NCI-H146 treated with DMSO at 0.1 percent for 48 hours (cell line): ENCODE measurements around the gene MYD88.
A peak's percentile ranks its signal among the peaks of the same experiment; 100 is the strongest.

Experiments used
- DNase-seq: peaks from one replicate; lab custom pipeline; 2025; ENCODE audit not compliant: unreplicated experiment; lab: John Stamatoyannopoulos, UW

MYD88 gene

DNA sequence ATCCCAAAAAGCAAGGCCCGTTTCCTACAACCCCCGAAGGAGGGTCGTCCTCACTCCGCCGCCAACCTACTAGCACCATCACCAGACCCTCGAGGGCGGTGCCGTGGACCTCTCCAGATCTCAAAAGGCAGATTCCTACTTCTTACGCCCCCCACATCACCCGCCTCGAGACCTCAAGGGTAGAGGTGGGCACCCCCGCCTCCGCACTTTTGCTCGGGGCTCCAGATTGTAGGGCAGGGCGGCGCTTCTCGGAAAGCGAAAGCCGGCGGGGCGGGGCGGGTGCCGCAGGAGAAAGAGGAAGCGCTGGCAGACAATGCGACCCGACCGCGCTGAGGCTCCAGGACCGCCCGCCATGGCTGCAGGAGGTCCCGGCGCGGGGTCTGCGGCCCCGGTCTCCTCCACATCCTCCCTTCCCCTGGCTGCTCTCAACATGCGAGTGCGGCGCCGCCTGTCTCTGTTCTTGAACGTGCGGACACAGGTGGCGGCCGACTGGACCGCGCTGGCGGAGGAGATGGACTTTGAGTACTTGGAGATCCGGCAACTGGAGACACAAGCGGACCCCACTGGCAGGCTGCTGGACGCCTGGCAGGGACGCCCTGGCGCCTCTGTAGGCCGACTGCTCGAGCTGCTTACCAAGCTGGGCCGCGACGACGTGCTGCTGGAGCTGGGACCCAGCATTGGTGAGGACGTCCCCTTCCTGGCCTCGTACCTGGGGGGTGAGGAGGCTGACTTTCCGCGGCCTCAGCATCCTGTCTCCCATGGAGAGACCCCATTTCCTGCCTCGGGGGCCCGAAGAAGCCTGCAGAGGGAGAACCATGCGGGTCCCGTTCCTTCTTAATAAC, at the start of gene MYD88:
Gene MYD88, plus strand, starts transcription at position 313 of the 842 bp plus-strand sequence. Its CDS starts 40 bp downstream, at position 353.
- DNase-seq = peak; percentile 40

GRCh38 chr3:38089163-38089562, 49.3 kb upstream of the MYD88 start:
- DNase-seq = no peak

- no peak for DNase-seq
Measured at GRCh38 chr3:38090453-38090852, 48.0 kb upstream of the MYD88 start.

GRCh38 chr3:38094999-38095398, 43.5 kb upstream of the MYD88 start:
- DNase-seq = no peak

- no peak for DNase-seq
Measured at GRCh38 chr3:38095669-38096483, 42.6 kb upstream of the MYD88 start.

DNA sequence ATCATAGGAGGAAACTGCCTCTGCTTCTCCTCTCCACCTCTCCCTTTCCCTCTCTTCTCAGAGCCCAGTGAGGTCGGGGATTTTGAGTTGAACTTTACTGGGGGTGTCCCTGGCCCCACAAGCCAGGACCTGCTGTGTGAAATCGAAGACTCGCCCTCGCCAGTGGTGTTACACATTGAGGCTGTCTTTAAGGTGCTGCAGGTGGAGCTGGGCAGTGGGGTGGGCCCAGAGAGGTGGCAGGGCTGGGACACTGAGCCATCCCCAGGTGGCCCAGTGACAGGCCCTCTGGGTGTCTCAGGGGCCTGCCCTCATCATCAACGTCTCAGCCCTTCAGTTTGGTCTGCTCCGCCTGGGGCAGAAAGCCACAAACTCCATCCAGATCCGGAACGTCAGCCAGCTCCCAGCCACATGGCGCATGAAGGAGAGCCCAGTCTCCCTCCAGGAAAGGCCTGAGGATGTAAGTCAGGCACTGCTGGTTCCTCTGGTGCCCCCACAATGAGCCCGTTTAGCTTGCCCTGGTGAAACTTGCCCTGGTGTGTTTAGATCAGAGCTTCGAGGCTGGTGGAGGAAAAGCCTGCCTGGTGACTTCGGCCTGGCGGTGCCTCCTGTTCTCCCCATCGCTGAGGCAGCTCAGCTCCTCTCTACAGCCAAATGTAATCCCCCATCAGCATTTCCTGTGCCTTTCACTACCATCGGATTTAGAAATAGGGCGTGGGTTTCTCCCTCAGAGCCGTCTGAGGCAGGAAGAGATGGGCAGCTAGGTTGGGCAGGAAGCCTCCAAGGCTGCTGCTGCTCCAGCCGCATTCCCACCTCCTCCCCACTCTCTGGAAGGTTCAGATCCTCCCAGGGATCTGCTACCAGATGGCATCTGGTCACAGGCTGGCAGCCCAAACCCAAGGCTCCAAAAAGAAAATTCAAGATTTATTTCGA, 40.8 kb upstream of the MYD88 start:
- DNase-seq = no peak

GRCh38 chr3:38098376-38098723, 40.1 kb upstream of the MYD88 start:
- DNase-seq = no peak

DNA sequence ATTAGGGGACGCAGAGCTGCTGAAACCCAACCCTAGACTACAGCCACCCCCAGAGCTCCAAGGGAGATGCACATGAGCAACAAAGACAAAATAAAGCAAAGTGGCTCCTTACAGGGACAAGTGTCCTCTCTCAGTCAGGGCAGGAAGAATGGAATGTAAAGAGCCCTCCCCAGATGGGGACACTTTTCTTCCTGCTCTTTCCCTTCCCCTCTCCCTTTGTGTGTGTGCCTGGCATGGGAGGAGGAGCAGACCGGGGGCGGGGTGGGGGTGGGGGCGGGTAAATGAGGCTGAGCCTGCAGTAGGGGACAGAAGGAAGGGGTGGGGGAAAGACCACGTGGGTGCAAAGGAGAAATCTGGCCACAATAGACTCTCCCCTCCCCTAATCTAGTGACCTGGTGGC, 38.9 kb upstream of the MYD88 start:
- no peak for DNase-seq

DNA sequence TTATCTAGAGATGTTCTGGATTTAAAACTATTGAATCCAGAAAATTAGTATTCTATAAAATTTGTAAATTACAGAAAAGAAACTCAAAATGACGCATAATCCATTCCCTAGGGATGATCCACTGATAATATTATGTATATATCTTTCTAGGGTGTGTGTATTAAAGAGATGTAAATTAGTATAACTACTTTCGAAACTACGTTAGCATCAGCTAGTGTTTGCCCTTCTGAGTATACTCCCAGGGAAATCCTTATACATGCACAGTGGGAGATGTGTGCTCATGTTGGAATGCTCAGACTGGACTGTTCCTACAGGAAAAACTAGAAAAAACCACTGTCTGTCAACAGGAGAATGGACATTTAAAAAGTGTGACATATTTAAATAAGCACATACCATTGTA, 38.0 kb upstream of the MYD88 start:
- no peak for DNase-seq

DNA sequence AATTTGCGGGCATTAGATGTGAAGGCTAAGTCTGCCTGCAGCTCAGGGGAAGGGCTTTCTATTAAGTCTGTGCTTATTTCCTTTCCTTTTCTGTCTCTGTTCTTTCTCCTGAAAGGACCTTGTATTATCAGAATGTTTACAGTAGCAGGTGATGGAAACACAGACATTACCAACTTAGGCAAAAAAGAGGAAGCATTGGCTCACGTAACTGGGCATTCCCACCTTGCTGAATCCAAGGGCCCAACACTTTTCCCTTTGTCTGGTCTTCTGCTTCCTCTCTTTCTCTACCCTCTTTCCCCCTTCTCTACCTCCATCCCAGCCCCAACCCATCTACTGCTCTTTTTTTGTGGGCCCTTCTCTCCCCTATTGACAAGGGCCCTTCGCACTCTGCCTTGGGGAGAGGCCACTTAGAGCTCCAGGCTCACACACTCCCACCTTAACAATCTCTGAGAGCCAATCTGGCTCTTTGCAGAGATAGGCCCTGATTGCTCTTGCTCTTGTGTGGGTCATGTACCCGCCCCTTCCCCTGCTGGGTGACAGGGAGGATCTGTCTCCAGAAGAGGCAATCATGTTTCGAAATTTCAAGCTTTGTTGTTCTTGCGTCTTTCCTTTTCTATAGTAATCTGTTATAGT, 36.5 kb upstream of the MYD88 start:
- no peak for DNase-seq

DNA sequence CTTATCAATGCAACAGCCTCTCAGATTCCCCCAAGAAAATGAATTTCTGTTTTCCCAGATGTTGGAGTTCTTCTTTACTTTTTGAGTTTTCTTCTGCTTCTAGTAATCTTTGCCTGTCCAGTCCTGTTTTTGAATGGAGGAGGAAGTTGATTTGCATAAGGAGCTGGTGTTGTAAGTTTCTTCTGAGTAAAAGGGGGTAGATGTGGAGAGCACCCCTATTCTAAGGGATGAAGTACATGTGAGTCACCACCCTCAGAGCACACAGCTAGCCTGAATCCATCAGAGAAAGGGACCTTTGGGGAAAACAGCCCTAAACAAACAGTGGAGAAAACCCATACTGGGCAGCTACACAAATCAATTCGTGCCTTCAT, 36.0 kb upstream of the MYD88 start:
- DNase-seq = no peak

DNA sequence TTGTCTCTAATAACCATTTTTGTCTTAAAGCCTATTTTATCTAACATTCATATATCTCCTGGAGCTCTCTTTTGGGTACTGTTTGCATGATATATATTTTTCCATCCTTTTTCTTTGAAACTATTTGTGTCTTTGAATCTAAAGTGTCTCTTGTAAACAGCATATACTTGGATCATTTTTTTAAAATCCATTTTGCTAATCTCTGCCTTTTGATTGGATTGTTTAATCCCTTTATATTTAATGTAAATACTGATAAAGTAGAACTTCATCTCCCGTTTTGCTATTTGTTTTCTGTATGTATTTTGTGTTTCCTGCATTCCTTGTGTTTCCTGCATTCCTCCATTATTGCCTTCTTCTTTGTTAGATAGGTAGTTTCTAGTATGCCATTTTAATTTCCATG, 32.9 kb upstream of the MYD88 start:
- DNase-seq = no peak

- DNase-seq = no peak
Measured at GRCh38 chr3:38107911-38108648, 30.4 kb upstream of the MYD88 start.

GRCh38 chr3:38108649-38109579, 29.5 kb upstream of the MYD88 start:
- DNase-seq = no peak

- no peak for DNase-seq
Measured at GRCh38 chr3:38109580-38110313, 28.7 kb upstream of the MYD88 start.

DNA sequence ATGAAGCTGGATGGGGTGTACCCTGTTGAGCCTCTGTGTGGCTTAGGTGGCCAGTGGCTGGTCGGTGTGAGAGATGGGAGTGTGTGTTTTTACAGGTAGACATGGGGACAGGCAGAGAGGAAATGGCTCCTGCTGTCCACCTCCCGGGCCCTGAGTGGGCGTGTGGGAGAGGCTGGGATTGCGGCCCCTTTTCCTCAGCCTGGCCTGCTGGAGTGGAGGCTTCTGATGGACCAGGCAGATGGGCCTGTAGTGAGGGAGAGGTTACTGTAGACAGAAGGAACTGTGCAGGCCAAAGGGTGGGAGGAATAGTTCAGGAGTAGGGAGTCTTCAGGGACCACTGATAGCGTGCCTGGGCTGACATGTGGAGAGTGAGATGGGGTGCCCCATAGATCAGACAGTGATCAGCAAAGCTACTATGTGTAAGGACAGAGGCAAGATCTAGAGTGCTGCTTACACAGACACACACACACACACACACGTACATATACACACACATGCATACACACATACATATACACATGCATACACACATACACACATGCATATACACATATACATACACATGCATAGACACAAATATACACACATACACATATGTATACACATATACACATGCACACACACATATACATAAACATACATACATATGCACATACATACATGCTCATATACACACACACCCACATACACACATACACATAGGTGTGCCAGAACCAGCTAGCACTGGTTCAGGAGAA, 28.0 kb upstream of the MYD88 start:
- DNase-seq = no peak

GRCh38 chr3:38111201-38111600, 27.3 kb upstream of the MYD88 start:
- DNase-seq = no peak
